Hepatocyte (in vitro differentiated cells): ENCODE data around the gene PDK2.

Experiments
- EZH2 ChIP-seq: fragments of 200-600 bp; sonication (generic); IDR thresholded peaks from 2 replicates; pipeline ENCODE4 v1.6.1; 2016; ENCODE audit warnings: antibody characterized with exemption, mild to moderate bottlenecking, borderline replicate concordance
- EZH2phosphoT487 ChIP-seq: fragments of 200-600 bp; sonication (generic); IDR thresholded peaks from one replicate; pipeline ENCODE4 v1.6.1; 2018; ENCODE audit warnings: antibody characterized with exemption, mild to moderate bottlenecking, low read depth, moderate library complexity; ENCODE audit not compliant: unreplicated experiment, severe bottlenecking
- TF ChIP-seq, protein P1 (sequence below): fragments of 200-600 bp; sonication (generic); IDR thresholded peaks from 2 replicates; pipeline ENCODE4 v1.5.1; 2016; ENCODE audit warnings: antibody characterized with exemption, mild to moderate bottlenecking; ENCODE audit not compliant: poor library complexity

GRCh38 chr17:50145532-50146229, 50.5 kb downstream of the PDK2 start:
- TF ChIP-seq, protein P1, sequence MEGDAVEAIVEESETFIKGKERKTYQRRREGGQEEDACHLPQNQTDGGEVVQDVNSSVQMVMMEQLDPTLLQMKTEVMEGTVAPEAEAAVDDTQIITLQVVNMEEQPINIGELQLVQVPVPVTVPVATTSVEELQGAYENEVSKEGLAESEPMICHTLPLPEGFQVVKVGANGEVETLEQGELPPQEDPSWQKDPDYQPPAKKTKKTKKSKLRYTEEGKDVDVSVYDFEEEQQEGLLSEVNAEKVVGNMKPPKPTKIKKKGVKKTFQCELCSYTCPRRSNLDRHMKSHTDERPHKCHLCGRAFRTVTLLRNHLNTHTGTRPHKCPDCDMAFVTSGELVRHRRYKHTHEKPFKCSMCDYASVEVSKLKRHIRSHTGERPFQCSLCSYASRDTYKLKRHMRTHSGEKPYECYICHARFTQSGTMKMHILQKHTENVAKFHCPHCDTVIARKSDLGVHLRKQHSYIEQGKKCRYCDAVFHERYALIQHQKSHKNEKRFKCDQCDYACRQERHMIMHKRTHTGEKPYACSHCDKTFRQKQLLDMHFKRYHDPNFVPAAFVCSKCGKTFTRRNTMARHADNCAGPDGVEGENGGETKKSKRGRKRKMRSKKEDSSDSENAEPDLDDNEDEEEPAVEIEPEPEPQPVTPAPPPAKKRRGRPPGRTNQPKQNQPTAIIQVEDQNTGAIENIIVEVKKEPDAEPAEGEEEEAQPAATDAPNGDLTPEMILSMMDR = no peak
- TF ChIP-seq EZH2 = no peak
- no peak for TF ChIP-seq EZH2phosphoT487
